Common myeloid progenitor, CD34-positive (primary cell): ENCODE measurements around the gene IMPG1.

Source experiments
- CTCF ChIA-PET: fragments of 350-600 bp; sonication (Branson Sonifier 250); formaldehyde crosslinking; loops from one replicate; lab custom pipeline; 2021; ENCODE audit warnings: antibody characterized with exemption; lab: Charles Lee
- POLR2A ChIA-PET: fragments of 350-600 bp; sonication (Branson Sonifier 250); formaldehyde crosslinking; loops from one replicate; lab custom pipeline; 2021; ENCODE audit warnings: antibody characterized with exemption; lab: Charles Lee
- DNase-seq, 3 donors: peaks; one replicate each; pipeline versions ENCODE4 v3.0.0 to v3.0.0-alpha.2; 2013
- H3K27ac ChIP-seq, 2 experiments: 1 replicate in 1 of 2; 2 replicates in 1 of 2; pipeline ENCODE4 v1.7.0; 2013; ENCODE audit warnings: inconsistent platforms in 2 of 2, low read length in 2 of 2, mild to moderate bottlenecking in 2 of 2, low read depth in 1 of 2, moderate library complexity in 1 of 2; ENCODE audit not compliant: severe bottlenecking in 2 of 2, insufficient read depth in 1 of 2, poor library complexity in 1 of 2
- H3K27me3 ChIP-seq, 5 experiments: replicated peaks in 2 of 5; 1 replicate in 3 of 5; 2 replicates in 2 of 5; pipeline versions ENCODE4 v1.6.1 to v1.7.0; 2013; ENCODE audit warnings: low read length in 4 of 5, mild to moderate bottlenecking in 2 of 5, moderate library complexity in 2 of 5, inconsistent platforms in 1 of 5; ENCODE audit not compliant: insufficient read depth in 5 of 5, control insufficient read depth in 4 of 5
- H3K36me3 ChIP-seq, 4 experiments: 1 replicate in 2 of 4; 2 replicates in 2 of 4; pipeline versions ENCODE4 v1.6.1 to v1.7.0; 2013; ENCODE audit warnings: low read length in 3 of 4, control low read depth in 1 of 4, mild to moderate bottlenecking in 1 of 4; ENCODE audit not compliant: control insufficient read depth in 4 of 4, insufficient read depth in 4 of 4
- H3K4me1 ChIP-seq, 4 experiments: 1 replicate in 3 of 4; 2 replicates in 1 of 4; pipeline versions ENCODE4 v1.6.1 to v1.7.1; 2013; ENCODE audit warnings: low read length in 3 of 4, mild to moderate bottlenecking in 3 of 4, control low read depth in 1 of 4, inconsistent platforms in 1 of 4, moderate library complexity in 1 of 4; ENCODE audit not compliant: control insufficient read depth in 4 of 4, insufficient read depth in 4 of 4; ENCODE audit errors: control extremely low read depth in 1 of 4
- H3K4me3 ChIP-seq, 7 experiments: 1 replicate in 4 of 7; 2 replicates in 3 of 7; pipeline versions ENCODE4 v1.5.1 to v1.7.0; 2013; ENCODE audit warnings: mild to moderate bottlenecking in 7 of 7, low read length in 6 of 7, moderate library complexity in 6 of 7, inconsistent platforms in 2 of 7, low read depth in 2 of 7, control low read depth in 1 of 7; ENCODE audit not compliant: insufficient read depth in 4 of 7, control insufficient read depth in 1 of 7; ENCODE audit errors: extremely low read depth in 1 of 7
- H3K9me3 ChIP-seq, 5 experiments: 1 replicate in 4 of 5; 2 replicates in 1 of 5; pipeline versions ENCODE4 v1.6.1 to v1.7.1; 2013; ENCODE audit warnings: low read length in 4 of 5, mild to moderate bottlenecking in 2 of 5, inconsistent platforms in 1 of 5, low read depth in 1 of 5, moderate library complexity in 1 of 5; ENCODE audit not compliant: control insufficient read depth in 4 of 5, insufficient read depth in 2 of 5; ENCODE audit errors: control extremely low read depth in 1 of 5
- whole genome bisulfite sequencing: methylation state at CpG from one replicate; pipeline ENCODE4 v1.1.5; 2013; ENCODE audit not compliant: insufficient coverage; 5-methylcytosine and 5-hydroxymethylcytosine counted together

Gene IMPG1

DNA sequence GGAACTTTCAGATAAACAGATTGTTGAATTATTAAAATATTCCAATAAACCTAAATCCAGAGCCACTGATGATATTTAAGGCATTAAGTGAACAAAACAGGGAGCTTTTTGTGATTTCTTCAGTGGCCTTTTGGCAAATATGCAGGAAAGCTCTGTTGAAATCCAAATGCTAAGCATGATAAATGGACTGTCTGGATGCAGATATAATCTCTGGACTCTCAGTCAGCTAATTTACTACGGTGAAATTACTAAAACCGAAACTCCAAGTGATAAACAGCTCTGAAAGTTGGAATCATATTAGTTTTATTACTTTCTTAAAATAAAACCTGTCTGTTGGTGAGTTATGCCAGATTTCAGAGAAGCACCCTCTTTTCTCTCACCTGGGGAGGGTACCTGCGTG, 120.3 kb downstream of the IMPG1 start:
- Histone ChIP-seq H3K27me3 (peaks cover 0 to 2% (median 0%) of the 10 kb centered on the region in 5 experiments), H3K9me3 (no peaks in the 10 kb centered on the region), H3K4me1 (no peaks in the 10 kb centered on the region), H3K4me3 (no peak overlapping the region), H3K27ac (no peak overlapping the region), H3K36me3 (no peaks in the 10 kb centered on the region)
- POLR2A ChIA-PET: no interaction called here
- no peak for DNase-seq
- CTCF ChIA-PET: interaction anchor here (1.0 kb wide), 1 partner anchor 17 kb away, joined by 3 read pairs; no protein-coding TSS in a partner anchor
- no CpG with 5 or more reads among the region's 3 CpGs for WGBS

DNA sequence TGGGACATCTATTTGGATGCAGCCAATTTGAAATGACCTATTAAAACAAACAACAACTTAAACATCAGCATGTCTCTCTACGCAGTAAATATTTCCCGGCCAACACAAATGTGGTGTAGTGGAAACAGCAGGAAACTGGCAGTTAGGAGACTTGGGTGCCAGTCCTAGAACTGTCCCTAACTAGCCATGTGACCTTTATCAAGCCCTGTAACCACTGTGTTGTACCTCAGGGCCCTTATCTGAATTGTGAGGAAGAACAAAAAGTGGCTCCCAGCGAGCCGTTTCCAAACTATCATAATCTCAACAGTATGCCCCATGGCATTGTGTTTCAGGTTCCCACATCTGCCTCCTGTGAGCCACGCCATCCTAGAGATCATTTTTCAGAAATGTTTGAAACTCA, 124.5 kb downstream of the IMPG1 start:
- CTCF ChIA-PET: no interaction called here
- WGBS: 87% methylated on average over 5 of the region's 5 CpGs
- no peaks in the 10 kb centered on the region for H3K9me3 ChIP-seq
- peaks cover 0 to 3% (median 2%) of the 10 kb centered on the region in 5 experiments for H3K27me3 ChIP-seq
- POLR2A ChIA-PET: no interaction called here
- no peak overlapping the region for H3K27ac ChIP-seq
- no peaks in the 10 kb centered on the region for H3K36me3 ChIP-seq
- H3K4me1 ChIP-seq: no peaks in the 10 kb centered on the region
- no peak for DNase-seq
- no peak overlapping the region for H3K4me3 ChIP-seq

DNA sequence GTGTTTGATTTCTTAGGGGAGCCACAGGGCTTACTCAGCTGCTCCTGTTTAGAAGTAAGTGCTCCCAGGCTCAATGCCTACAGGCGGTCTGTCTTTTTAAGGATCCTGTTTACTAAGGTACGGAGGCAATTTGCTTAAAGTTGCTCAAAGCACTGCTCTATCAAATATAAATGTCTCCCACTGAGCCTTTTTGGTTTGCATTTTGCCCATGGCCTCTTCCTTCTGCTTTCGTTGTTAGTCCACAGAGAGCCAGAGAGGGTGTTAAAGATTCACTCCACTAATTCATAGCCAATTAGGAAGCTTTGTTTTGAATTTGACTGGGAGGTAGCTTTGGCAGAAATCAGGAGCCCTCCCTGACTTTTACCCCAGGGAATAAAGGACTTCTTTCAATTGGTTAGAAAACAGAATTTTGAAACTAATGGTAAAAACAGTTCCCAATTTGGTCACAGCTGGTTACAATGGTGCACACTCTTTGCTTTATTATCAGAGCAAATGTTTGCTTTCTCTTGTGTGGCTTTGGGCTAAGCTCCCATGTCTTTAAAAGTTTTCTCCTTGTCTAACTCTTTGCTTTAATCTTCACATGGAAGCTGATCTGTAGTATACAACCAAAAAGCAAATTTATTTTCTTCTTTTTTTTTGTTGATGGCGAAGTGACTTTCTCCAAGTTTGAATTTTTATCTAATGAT, 126.2 kb downstream of the IMPG1 start:
- H3K4me1 ChIP-seq: no peaks in the 10 kb centered on the region
- H3K27me3 ChIP-seq: peaks cover 0 to 3% (median 2%) of the 10 kb centered on the region in 5 experiments
- no peak overlapping the region for H3K27ac ChIP-seq
- ChIA-PET CTCF (interaction anchor here (0.9 to 1.1 kb wide), 2 partner anchors 12 to 15 kb away, joined by 3 to 4 read pairs; no protein-coding TSS in a partner anchor), POLR2A (no interaction called here)
- no peak overlapping the region for H3K4me3 ChIP-seq
- 71% methylated on average over 2 of the region's 4 CpGs for WGBS
- H3K9me3 ChIP-seq: no peaks in the 10 kb centered on the region
- DNase-seq: no peak
- H3K36me3 ChIP-seq: no peaks in the 10 kb centered on the region

DNA sequence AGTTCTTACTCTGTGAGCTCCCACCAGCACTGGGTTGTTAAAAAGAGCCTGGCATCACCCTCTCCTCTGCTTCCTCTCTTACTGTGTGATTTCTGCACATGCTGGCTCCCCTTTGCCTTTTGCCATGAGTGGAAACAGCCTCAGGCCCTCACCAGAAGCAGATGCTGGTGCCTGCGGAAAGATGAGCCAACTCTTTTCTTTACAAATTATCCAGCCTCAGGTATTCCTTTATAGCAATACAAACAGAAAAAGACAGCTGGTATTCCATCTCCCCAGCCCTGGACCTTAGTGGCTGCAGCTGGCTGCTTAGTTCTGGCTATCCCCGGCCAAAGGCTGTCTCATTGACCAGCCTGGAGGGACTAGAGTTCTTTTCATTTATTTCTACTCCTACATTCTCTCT, 129.1 kb downstream of the IMPG1 start:
- no peak for DNase-seq
- WGBS: 85% methylated on average over 2 of the region's 2 CpGs
- no peak overlapping the region for H3K4me3 ChIP-seq
- H3K9me3 ChIP-seq: no peaks in the 10 kb centered on the region
- H3K36me3 ChIP-seq: no peaks in the 10 kb centered on the region
- ChIA-PET CTCF (no interaction called here), POLR2A (no interaction called here)
- H3K27ac ChIP-seq: no peak overlapping the region
- no peaks in the 10 kb centered on the region for H3K4me1 ChIP-seq
- H3K27me3 ChIP-seq: peaks cover 0 to 3% (median 2%) of the 10 kb centered on the region in 5 experiments

DNA sequence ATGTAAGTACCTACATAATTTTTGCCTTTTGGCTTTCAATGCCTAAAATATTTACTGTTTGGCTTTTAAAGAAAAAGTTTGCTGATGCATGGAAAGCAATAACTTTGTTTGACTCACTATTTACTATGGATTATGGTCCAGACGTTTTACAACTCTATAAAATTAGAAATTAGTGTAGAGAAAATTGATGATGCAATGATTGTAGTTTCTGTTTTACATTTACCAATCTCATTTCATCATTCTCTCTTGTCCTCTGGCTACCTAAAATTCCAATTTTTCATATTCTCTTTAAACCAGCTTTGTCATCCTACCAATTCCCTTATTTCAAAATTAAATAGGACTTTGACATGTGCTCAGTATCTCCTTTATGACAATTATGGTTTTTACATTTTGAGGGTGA, 131.0 kb downstream of the IMPG1 start:
- Histone ChIP-seq H3K4me1 (no peaks in the 10 kb centered on the region), H3K27me3 (peaks cover 0 to 11% (median 5%) of the 10 kb centered on the region in 5 experiments), H3K36me3 (no peaks in the 10 kb centered on the region), H3K4me3 (no peak overlapping the region), H3K9me3 (no peaks in the 10 kb centered on the region), H3K27ac (no peak overlapping the region)
- ChIA-PET CTCF (interaction anchor here (2.0 kb wide), 1 partner anchor 10 kb away, joined by 7 read pairs; no protein-coding TSS in a partner anchor), POLR2A (no interaction called here)
- no peak for DNase-seq
- WGBS: no CpG with 5 or more reads among the region's 1 CpG

DNA sequence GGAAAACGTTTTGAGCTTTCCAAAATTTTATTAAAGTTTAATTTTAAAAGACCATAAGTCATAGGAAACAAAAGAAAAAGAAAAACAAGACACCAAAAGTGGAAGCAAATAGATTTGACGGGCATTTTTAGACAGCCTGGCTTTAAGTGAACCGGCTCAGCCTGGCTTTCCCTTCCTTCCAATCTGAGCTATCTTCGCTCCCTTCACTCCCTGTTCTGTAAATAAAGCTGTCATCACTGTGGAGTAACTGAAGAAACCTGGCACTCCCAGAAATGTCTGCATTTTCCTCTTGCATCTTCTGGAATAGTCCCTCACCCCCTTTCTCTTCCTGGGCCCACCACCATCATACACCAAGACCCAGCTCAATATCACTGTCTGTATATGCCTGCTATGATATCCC, 131.9 kb downstream of the IMPG1 start:
- DNase-seq: no peak
- 100% methylated on average over 1 of the region's 4 CpGs for WGBS
- no peaks in the 10 kb centered on the region for H3K36me3 ChIP-seq
- H3K4me3 ChIP-seq: no peak overlapping the region
- H3K27me3 ChIP-seq: peaks cover 0 to 18% (median 12%) of the 10 kb centered on the region in 5 experiments
- H3K9me3 ChIP-seq: no peaks in the 10 kb centered on the region
- peaks cover 0 to under 1% (median 0%) of the 10 kb centered on the region in 4 experiments for H3K4me1 ChIP-seq
- no peak overlapping the region for H3K27ac ChIP-seq
- ChIA-PET CTCF (interaction anchor here (2.0 kb wide), 1 partner anchor 9 kb away, joined by 7 read pairs; no protein-coding TSS in a partner anchor), POLR2A (no interaction called here)

DNA sequence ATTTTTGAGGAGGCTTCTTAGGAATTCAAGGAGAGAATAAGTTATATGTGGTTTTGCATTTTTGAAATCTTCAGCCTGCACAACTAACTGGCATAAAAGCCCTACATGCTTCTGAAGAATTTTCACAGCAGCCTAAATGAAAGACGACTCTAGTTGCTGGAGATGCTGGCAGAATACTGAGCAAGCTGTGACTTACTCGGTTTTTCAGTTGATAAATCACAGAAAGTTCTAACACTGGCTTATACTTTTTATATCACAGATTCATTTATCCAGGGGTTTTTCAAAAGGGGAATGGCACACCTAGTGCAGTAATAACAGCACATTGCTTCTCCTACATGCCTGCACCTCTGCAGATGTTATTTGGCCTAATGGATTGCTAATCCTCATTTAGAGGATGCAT, 134.6 kb downstream of the IMPG1 start:
- 75% methylated on average over 1 of the region's 2 CpGs for WGBS
- Histone ChIP-seq H3K9me3 (no peaks in the 10 kb centered on the region), H3K27ac (no peak overlapping the region), H3K27me3 (peaks cover 0 to 28% (median 20%) of the 10 kb centered on the region in 5 experiments), H3K36me3 (no peaks in the 10 kb centered on the region), H3K4me3 (no peak overlapping the region), H3K4me1 (peaks cover 0 to 10% (median 8%) of the 10 kb centered on the region in 4 experiments)
- no peak for DNase-seq
- ChIA-PET POLR2A (no interaction called here), CTCF (interaction anchor here (1.1 kb wide), 1 partner anchor 11 kb away, joined by 3 read pairs; no protein-coding TSS in a partner anchor)
